ENCODE measurements around the gene HLA-DOB. TPM values are rescaled to one million over a fixed set of nuclear protein-coding genes. Genes with fewer than 3 reads are reported as not detected.
A peak's percentile ranks its signal among the peaks of the same experiment; 100 is the strongest.

The HLA-DOB gene
- total and polyA plus RNA-seq, 10 donors: 30.7 to 179 (median 48.2) TPM

GRCh38 chr6:32819729-32820128 is 2.9 kb upstream of the HLA-DOB start:
- 64 to 83% (median 82%) methylated on average over 3 of the region's 3 CpGs for WGBS, 5 donors
- intact Hi-C loops (cut with DNase I; ENCODE audit: low total_unique reads): no loop called here
- H3K4me1 ChIP-seq: peaks cover 0 to 56% (median 11%) of the 10 kb centered on the region in 6 donors
- H3K27me3 ChIP-seq (replicated peaks in 1 of 7): no peaks in the 10 kb centered on the region
- no peak overlapping the region for H3K27ac ChIP-seq
- DNase-seq: no peak
- no peaks in the 10 kb centered on the region for H3K36me3 ChIP-seq
- no peaks in the 10 kb centered on the region for H3K9me3 ChIP-seq
- TF ChIP-seq CTCF (IDR thresholded peaks at IDR 0.05 in 8 of 11, conservative IDR thresholded peaks at IDR 0.05 in 3 of 11) (no peak), POLR2AphosphoS5 (IDR thresholded peaks at IDR 0.05) (no peak), POLR2A (IDR thresholded peaks at IDR 0.05) (no peak)
- H3K4me3 ChIP-seq: no peak overlapping the region

GRCh38 chr6:32818867-32819266 is 2.1 kb upstream of the HLA-DOB start:
- H3K4me3 ChIP-seq: no peak overlapping the region
- H3K27me3 ChIP-seq (replicated peaks in 1 of 7): no peaks in the 10 kb centered on the region
- H3K9me3 ChIP-seq: no peaks in the 10 kb centered on the region
- WGBS, 5 donors: 57 to 68% (median 64%) methylated on average over 2 of the region's 2 CpGs
- no peak for TF ChIP-seq POLR2AphosphoS5 (IDR thresholded peaks at IDR 0.05)
- no peak for TF ChIP-seq POLR2A (IDR thresholded peaks at IDR 0.05)
- no peak for TF ChIP-seq CTCF (IDR thresholded peaks at IDR 0.05 in 8 of 11, conservative IDR thresholded peaks at IDR 0.05 in 3 of 11)
- peak overlapping the region in 1 of 8 donors; percentile 4 for H3K27ac ChIP-seq
- no peak for DNase-seq
- intact Hi-C loops (cut with DNase I; ENCODE audit: low total_unique reads): no loop called here
- peaks cover 0 to 8% (median 2%) of the 10 kb centered on the region in 6 donors for H3K36me3 ChIP-seq
- H3K4me1 ChIP-seq: peaks cover 0 to 64% (median 20%) of the 10 kb centered on the region in 6 donors

GRCh38 chr6:32815996-32816395 is 806 bp downstream of the HLA-DOB start:
- Histone ChIP-seq H3K27ac (peak overlapping the region; percentile 44 to 94 (median 84)), H3K4me1 (peaks cover 0 to 72% (median 15%) of the 10 kb centered on the region in 6 donors), H3K4me3 (peak overlapping the region; percentile 22 to 71 (median 32)), H3K9me3 (no peaks in the 10 kb centered on the region), H3K36me3 (peaks cover 0 to 26% (median 4%) of the 10 kb centered on the region in 6 donors), H3K27me3 (replicated peaks in 1 of 7) (no peaks in the 10 kb centered on the region)
- peak in 1 of 3 donors; percentile 20 for TF ChIP-seq POLR2AphosphoS5 (IDR thresholded peaks at IDR 0.05)
- TF ChIP-seq POLR2A (IDR thresholded peaks at IDR 0.05): peak in 2 of 3 donors; percentile 54 to 86
- no peak for TF ChIP-seq CTCF (IDR thresholded peaks at IDR 0.05 in 8 of 11, conservative IDR thresholded peaks at IDR 0.05 in 3 of 11)
- WGBS, 5 donors: 40 to 60% (median 50%) methylated on average over 2 of the region's 2 CpGs
- intact Hi-C loops (cut with DNase I; ENCODE audit: low total_unique reads): no loop called here
- no peak for DNase-seq

- intact Hi-C loops (cut with DNase I; ENCODE audit: low total_unique reads): no loop called here
- peaks cover 0 to 64% (median 14%) of the 10 kb centered on the region in 6 donors for H3K4me1 ChIP-seq
- WGBS, 5 donors: 54 to 64% (median 58%) methylated on average over 5 of the region's 5 CpGs
Observed at GRCh38 chr6:32815115-32815514, 1.7 kb downstream of the HLA-DOB start.

More at GRCh38 chr6:32815115-32815514, 1.7 kb downstream of the HLA-DOB start:
- Histone ChIP-seq H3K27me3 (replicated peaks in 1 of 7) (no peaks in the 10 kb centered on the region), H3K36me3 (peaks cover 0 to 26% (median 4%) of the 10 kb centered on the region in 6 donors), H3K27ac (peak overlapping the region; percentile 0 to 94 (median 84)), H3K4me3 (peak overlapping the region; percentile 5 to 71 (median 28)), H3K9me3 (no peaks in the 10 kb centered on the region)
- TF ChIP-seq POLR2A (IDR thresholded peaks at IDR 0.05) (no peak), POLR2AphosphoS5 (IDR thresholded peaks at IDR 0.05) (no peak), CTCF (IDR thresholded peaks at IDR 0.05 in 8 of 11, conservative IDR thresholded peaks at IDR 0.05 in 3 of 11) (no peak)
- DNase-seq: no peak

Data from spleen (tissue), 11 donors.